HepG2 (cell line): ENCODE measurements around the gene KDM6B. TPM values are rescaled to one million over a fixed set of nuclear protein-coding genes. Genes with fewer than 3 reads are reported as not detected.

Experiments
- ARID2 ChIP-seq: sonication (generic); formaldehyde crosslinking; IDR thresholded peaks from 2 replicates; pipeline ENCODE4 v1.8.1; 2022; ENCODE audit warnings: mild to moderate bottlenecking, missing genetic modification reagents, borderline replicate concordance
- CBX2 ChIP-seq, 2 experiments: fragments of 200-600 bp in 1 of 2; sonication (generic); formaldehyde crosslinking in 1 of 2; IDR thresholded peaks; 2 replicates each; pipeline versions ENCODE4 v1.7.0 to v1.8.1; 2018 to 2022; ENCODE audit warnings: low read depth in 2 of 2, low read length in 1 of 2, mild to moderate bottlenecking in 1 of 2, missing genetic modification reagents in 1 of 2
- CREB3 ChIP-seq: sonication (generic); formaldehyde crosslinking; IDR thresholded peaks from 2 replicates; pipeline ENCODE4 v1.5.0; 2020; ENCODE audit warnings: missing genetic modification reagents
- CSRNP1 ChIP-seq: sonication (generic); formaldehyde crosslinking; IDR thresholded peaks from 2 replicates; pipeline ENCODE4 v1.8.1; 2023; ENCODE audit warnings: mild to moderate bottlenecking, missing genetic modification reagents
- DNMT3B ChIP-seq: conservative IDR thresholded peaks from 2 replicates; pipeline ENCODE4 v1.6.1; 2016; ENCODE audit warnings: missing biosample characterization, control low read depth
- DRAP1 ChIP-seq: IDR thresholded peaks from 2 replicates; pipeline ENCODE4 v1.6.1; 2016; ENCODE audit warnings: missing genetic modification reagents, missing compliant biosample characterization
- FOSL2 ChIP-seq: sonication (generic); formaldehyde crosslinking; IDR thresholded peaks from 2 replicates; pipeline ENCODE4 v1.4.0; 2020; ENCODE audit warnings: missing genetic modification reagents
- ISX ChIP-seq: sonication (generic); formaldehyde crosslinking; conservative IDR thresholded peaks from 2 replicates; pipeline ENCODE4 v1.5.0; 2020; ENCODE audit warnings: missing genetic modification reagents
- MAFF ChIP-seq: IDR thresholded peaks from 2 replicates; pipeline ENCODE4 v1.6.1; 2011; ENCODE audit warnings: low read depth, low read length, improper control_type of control experiment
- NCOA2 ChIP-seq: sonication (generic); formaldehyde crosslinking; IDR thresholded peaks from 2 replicates; pipeline ENCODE4 v1.8.0; 2022; ENCODE audit warnings: inconsistent platforms
- NFIC ChIP-seq: IDR thresholded peaks from 2 replicates; pipeline ENCODE4 v1.6.1; 2012; ENCODE audit warnings: mild to moderate bottlenecking, low read length, inconsistent platforms
- PLRG1 ChIP-seq: fragments of 450-650 bp; conservative IDR thresholded peaks from 2 replicates; pipeline ENCODE4 v1.6.1; 2016
- SNAPC5 ChIP-seq: sonication (generic); formaldehyde crosslinking; IDR thresholded peaks from 2 replicates; pipeline ENCODE4 v1.8.1; 2023; ENCODE audit warnings: mild to moderate bottlenecking, missing genetic modification reagents, borderline replicate concordance
- TEAD2 ChIP-seq: sonication (generic); formaldehyde crosslinking; IDR thresholded peaks from 2 replicates; pipeline ENCODE4 v1.9.0; 2021; ENCODE audit warnings: missing genetic modification reagents
- TIGD3 ChIP-seq: sonication (generic); formaldehyde crosslinking; IDR thresholded peaks from 2 replicates; pipeline ENCODE4 v1.5.1; 2020; ENCODE audit warnings: mild to moderate bottlenecking, missing genetic modification reagents, borderline replicate concordance
- YEATS4 ChIP-seq: sonication (generic); formaldehyde crosslinking; IDR thresholded peaks from 2 replicates; pipeline ENCODE4 v1.4.0; 2020; ENCODE audit warnings: missing genetic modification reagents, borderline replicate concordance
- ZBTB7A ChIP-seq: sonication (generic); formaldehyde crosslinking; IDR thresholded peaks from 2 replicates; pipeline ENCODE4 v1.8.0; 2022; ENCODE audit warnings: mild to moderate bottlenecking, missing genetic modification reagents
- ZFX ChIP-seq: sonication (generic); formaldehyde crosslinking; IDR thresholded peaks from 2 replicates; pipeline ENCODE4 v1.4.0; 2020; ENCODE audit warnings: mild to moderate bottlenecking, low read depth, missing genetic modification reagents, moderate library complexity
- ZMYM4 ChIP-seq: sonication (generic); formaldehyde crosslinking; IDR thresholded peaks from 2 replicates; pipeline ENCODE4 v1.8.1; 2023; ENCODE audit warnings: mild to moderate bottlenecking, missing genetic modification reagents
- ZNF17 ChIP-seq: sonication (generic); formaldehyde crosslinking; IDR thresholded peaks from 2 replicates; pipeline ENCODE4 v1.5.0; 2020; ENCODE audit warnings: mild to moderate bottlenecking, missing genetic modification reagents
- ZNF33B ChIP-seq: sonication (generic); formaldehyde crosslinking; IDR thresholded peaks from 2 replicates; pipeline ENCODE4 v1.5.1; 2020; ENCODE audit warnings: mild to moderate bottlenecking, missing genetic modification reagents
- ZNF556 ChIP-seq: sonication (generic); formaldehyde crosslinking; IDR thresholded peaks from 2 replicates; pipeline ENCODE4 v1.4.0; 2020; ENCODE audit warnings: mild to moderate bottlenecking, missing genetic modification reagents, borderline replicate concordance
- ZNF672 ChIP-seq: sonication (generic); formaldehyde crosslinking; IDR thresholded peaks from 2 replicates; pipeline ENCODE4 v1.8.1; 2022; ENCODE audit warnings: missing genetic modification reagents
- ZNF674 ChIP-seq: sonication (generic); formaldehyde crosslinking; IDR thresholded peaks from 2 replicates; pipeline ENCODE4 v1.5.0; 2020; ENCODE audit warnings: low read depth, mild to moderate bottlenecking, missing genetic modification reagents
- ZNF747 ChIP-seq: sonication (generic); formaldehyde crosslinking; IDR thresholded peaks from 2 replicates; pipeline ENCODE4 v1.8.1; 2023; ENCODE audit warnings: missing genetic modification reagents, mild to moderate bottlenecking, borderline replicate concordance
- ZNF790 ChIP-seq: sonication (generic); formaldehyde crosslinking; IDR thresholded peaks from 2 replicates; pipeline ENCODE4 v1.8.0; 2022; ENCODE audit warnings: missing genetic modification reagents, mild to moderate bottlenecking, borderline replicate concordance
- ZSCAN22 ChIP-seq: sonication (generic); formaldehyde crosslinking; IDR thresholded peaks from 2 replicates; pipeline ENCODE4 v1.4.0; 2020; ENCODE audit warnings: mild to moderate bottlenecking, missing genetic modification reagents
- polyA plus RNA-seq, 8 experiments: library from polyadenylated mRNA; depleted of rRNA in 3 of 8; stranded (reverse) in 7 of 8; unstranded in 1 of 8; fragments of >200 nt; fragmentation: Illumina TruSeq in 4 of 8; extraction: Trizol in 4 of 8; gene quantifications; 2 replicates each; pipeline versions ENCODE4 v1.2.1 to v1.2.3, GENCODE V29; 2011 to 2016; ENCODE audit warnings: low read depth in 4 of 8, missing spikeins in 1 of 8, mixed read lengths in 1 of 8; ENCODE audit not compliant: insufficient read depth in 1 of 8
- total RNA-seq, 5 experiments: library from RNA; depleted of rRNA; stranded (reverse); fragments of >200 nt; fragmentation: Illumina TruSeq; extraction: Trizol; gene quantifications; 2 replicates each; pipeline ENCODE4 v1.2.3, GENCODE V29; 2016; ENCODE audit warnings: low read depth in 1 of 5

The KDM6B gene
- total and polyA plus RNA-seq, 2 of the 13 experiments (the other 11 are each of a cell fraction or from before 2014, with no cell fraction given) = 1.3 to 2.1 TPM

- TF ChIP-seq CBX2 (IDR thresholded peaks at IDR 0.05; ENCODE audit: low read depth, low read length) (no peak), CBX2 (CRISPR knock-in tag; IDR thresholded peaks at IDR 0.05; ENCODE audit: low read depth) (no peak), ZNF33B (CRISPR knock-in tag) (no peak), PLRG1 (no peak), ISX (CRISPR knock-in tag) (no peak), ZNF556 (CRISPR knock-in tag) (no peak), ZNF17 (CRISPR knock-in tag) (no peak), ZMYM4 (peak; percentile 56; the same call in 1 of the 2 replicates), ZNF747 (CRISPR knock-in tag) (no peak), NFIC (no peak), CREB3 (CRISPR knock-in tag) (no peak), ZNF790 (CRISPR knock-in tag) (no peak), YEATS4 (CRISPR knock-in tag) (peak; percentile 6; the same call in 1 of the 2 replicates), ZFX (CRISPR knock-in tag) (no peak), NCOA2 (CRISPR knock-in tag) (no peak), TEAD2 (CRISPR knock-in tag) (no peak), DNMT3B (CRISPR knock-in tag) (no peak; the same call in 1 of the 2 replicates), ZNF674 (CRISPR knock-in tag) (no peak), ZBTB7A (CRISPR knock-in tag) (no peak), ARID2 (CRISPR knock-in tag) (no peak), MAFF (no peak), ZNF672 (CRISPR knock-in tag) (no peak), ZSCAN22 (CRISPR knock-in tag) (no peak), CSRNP1 (CRISPR knock-in tag) (no peak; the same call in 1 of the 2 replicates), FOSL2 (CRISPR knock-in tag) (0 out of 2 replicates have a peak, but pooled peaks have one; percentile 5), SNAPC5 (CRISPR knock-in tag) (no peak), DRAP1 (CRISPR knock-in tag) (peak; percentile 42), TIGD3 (CRISPR knock-in tag) (no peak)
Observed at GRCh38 chr17:7844292-7845154, 10.5 kb downstream of the KDM6B start (continued).
